Activated T-helper 9 cell treated with anti-CD3 and anti-CD28 coated beads, Interleukin-2, amount 50 U/mL, for 16 hours (primary cell): ENCODE measurements around the gene SLC5A10.
"Not testable (repeated sequence)": the region's sequence is repeated elsewhere in the genome, so short reads cannot be mapped to it uniquely, and the experiment has no call there.

Source experiments
- DNase-seq: peaks from one replicate; pipeline ENCODE4 v3.0.0-alpha.2; 2020; ENCODE audit warnings: low read depth

The SLC5A10 gene

DNA sequence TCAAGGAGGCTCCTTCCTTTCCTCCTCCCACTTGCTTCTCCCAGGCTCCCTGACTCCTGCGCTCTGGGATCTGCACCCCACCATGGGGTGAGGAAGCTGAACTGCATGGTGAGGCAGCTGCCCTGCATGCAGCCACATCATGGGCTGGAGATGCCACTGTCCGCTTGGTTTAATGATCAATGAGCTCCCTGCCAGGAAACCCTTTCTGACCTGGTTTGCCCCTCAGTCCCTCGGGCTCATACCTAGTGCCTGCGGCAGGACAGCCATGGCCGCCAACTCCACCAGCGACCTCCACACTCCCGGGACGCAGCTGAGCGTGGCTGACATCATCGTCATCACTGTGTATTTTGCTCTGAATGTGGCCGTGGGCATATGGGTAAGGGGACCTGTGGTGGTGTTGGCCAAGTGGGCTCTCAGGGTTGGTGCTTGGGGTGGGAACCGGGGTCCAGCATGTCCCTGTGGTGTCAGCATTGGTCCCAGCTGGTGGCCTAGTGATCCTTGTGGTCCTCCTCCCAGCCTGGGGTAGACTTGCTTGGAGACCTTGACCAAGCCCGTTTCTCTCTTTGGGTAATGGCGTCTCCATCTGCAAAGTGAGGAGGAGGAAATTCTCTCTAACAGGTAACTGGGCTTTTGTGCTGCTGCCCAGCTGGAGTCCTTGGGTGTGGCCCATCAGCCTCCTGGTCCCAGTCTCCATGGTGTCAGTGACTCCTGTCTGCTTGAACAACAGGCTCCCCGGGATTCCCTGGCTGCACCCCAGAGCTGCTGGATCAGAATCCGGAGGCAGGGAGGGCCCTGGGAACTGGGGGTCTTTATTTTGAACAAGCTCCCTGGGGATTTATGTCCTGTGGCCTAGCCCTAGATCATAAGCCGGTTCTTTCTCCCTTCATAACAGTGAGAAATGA, at the start of gene SLC5A10:
SLC5A10 (plus strand) TSS at position 225 of the 902 bp plus-strand sequence; CDS start at position 266, 41 bp downstream.
- DNase-seq, result no peak

DNA sequence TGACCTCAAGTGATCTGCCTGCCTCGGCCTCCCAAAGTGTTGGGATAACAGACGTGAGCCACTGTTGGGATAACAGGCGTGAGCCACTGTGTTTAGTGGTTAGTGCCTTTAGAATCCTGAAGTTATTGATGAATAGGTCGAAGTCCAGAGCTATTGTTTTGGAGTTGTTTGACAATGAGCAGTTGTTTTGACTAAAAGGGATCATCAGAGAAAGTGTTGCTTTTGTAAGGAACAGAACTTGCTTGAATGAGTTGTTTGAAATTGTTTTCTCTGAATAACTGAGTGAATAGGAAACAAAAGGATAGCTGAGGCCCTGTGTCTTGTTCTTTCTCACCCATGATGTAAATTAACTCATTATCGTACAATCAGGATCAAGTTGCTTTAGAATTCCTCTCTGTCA, 47.5 kb upstream of the SLC5A10 start:
- no peak for DNase-seq

DNA sequence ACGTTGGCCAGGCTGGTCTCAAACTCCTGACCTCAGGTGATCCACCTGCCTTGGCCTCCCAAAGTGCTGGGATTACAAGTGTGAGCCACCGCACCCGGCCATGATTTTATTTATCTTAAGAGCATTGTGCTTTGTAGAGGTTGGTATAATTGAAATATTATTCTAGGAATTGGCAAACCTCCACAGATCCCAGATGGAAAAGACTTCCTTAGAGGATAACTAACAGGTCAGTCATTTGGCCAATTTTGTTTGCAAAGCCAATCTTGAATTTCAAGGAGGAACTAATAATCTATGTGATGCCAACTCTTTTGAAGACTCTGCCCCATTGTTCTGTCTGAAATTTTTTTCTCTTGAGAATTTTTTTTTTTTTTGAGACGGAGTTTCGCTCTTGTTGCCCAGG, 46.7 kb upstream of the SLC5A10 start:
- no peak for DNase-seq

DNA sequence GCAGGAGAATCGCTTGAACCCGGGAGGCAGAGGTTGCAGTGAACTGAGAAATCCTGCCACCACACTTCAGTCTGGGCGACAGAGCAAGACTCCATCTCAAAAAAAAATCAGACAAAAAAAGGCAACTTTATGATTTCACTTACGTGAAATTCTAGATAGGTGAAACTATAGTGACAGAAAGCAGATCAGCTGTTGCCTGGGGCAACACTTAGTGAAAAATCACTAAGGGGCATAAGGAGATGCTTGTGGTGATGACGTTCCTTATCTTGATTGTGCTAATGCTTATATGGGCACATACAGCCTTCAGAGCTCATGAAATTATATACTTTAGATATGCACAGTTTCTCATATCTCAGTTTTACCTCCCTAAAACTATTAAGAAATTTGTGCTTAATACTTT, 41.6 kb upstream of the SLC5A10 start:
- no peak for DNase-seq

DNA sequence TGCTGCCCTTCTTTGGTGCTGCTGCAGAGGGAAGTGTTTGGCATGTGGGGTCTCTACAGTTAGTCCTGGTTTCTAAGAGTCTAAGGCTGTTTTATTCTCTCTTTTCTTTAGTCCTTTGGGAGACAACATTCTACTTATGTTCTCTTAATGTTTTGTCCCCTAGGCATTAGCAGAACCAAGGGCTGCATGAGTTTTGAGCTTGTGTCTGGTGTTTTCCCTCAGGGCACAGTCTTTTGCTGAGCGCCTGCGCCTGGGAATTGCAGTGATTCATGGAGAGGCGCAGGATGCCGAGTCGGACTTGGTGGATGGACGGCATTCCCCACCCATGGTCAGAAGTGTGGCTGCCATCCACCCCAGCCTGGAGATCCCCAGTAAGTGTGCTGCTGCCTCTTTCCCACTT, 41.1 kb upstream of the SLC5A10 start:
- no peak for DNase-seq

DNA sequence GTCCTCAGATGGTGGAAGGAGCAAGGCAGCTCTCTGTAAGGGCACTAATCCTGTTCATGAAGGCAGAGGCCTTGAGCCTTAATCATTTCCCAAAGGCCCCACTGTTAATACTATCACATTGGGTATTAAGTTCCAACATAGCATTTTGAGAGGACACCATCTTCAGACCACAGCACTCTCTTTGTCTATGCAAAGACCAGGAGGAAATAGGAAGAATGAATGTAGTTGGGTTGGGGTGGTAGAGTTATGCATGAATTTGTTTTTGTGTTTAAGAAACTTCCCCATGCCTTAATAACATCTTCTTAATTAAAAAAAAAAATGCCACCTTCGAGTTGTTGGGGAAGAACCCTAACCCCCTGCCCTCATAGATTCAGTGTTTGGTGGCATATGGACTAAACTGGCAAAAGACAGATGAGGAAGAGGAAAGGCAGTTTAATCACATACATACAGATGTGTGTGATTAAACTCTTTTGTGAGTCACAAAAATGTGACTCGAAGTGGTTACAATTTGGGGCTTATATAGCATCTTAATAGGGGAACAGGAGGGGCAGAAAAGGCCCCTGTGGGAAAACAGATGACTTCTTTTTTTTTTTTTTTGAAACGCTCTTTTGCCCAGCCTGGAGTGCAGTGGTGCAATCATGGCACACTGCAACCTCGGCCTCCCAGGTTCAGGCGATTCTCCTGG, 35.0 kb upstream of the SLC5A10 start:
- no peak for DNase-seq

DNA sequence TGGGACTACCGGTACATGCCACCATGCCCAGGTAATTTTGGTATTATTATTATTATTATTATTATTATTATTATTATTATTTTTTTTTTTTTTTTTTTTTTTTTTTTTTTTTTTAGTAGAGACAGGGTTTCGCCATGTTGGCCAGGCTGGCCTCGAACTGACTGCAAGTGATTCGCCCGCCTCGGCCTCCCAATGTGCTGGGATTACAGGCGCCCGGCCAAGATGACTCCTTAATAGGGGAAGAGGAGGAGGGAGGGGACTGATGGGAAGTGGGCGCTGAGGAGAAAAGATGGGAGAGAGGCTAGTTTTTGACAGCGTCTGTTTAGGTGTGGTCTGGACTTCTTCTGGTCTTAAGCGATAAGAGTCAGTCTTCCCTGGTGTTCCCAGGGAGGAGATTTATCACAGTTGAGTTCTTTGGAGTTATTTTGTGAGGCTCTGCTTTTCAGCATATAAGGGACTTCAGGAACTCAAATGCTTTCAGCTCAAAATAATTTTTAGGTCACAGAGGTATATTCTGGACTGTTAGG, 34.4 kb upstream of the SLC5A10 start:
- no peak for DNase-seq

DNA sequence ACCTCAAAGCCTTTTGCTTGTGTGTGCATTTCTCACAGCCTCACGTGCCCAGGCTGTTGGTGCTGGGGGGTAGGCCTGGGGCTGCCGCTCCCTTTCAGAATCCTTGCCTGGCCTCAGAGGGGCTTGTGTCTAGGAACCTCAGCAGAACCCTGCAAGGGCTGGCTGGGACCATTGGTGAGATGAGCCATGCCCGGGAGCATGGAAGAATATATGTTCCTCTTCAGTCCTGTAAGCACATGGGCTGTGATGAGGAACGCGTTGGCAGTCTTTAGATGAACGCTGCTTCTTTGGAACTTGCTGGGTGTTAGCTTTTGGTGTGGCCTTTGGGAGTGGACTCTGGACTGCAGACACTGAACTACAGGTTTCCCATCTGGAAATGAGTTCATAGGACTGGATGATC, 32.0 kb upstream of the SLC5A10 start:
- DNase-seq, result no peak

DNA sequence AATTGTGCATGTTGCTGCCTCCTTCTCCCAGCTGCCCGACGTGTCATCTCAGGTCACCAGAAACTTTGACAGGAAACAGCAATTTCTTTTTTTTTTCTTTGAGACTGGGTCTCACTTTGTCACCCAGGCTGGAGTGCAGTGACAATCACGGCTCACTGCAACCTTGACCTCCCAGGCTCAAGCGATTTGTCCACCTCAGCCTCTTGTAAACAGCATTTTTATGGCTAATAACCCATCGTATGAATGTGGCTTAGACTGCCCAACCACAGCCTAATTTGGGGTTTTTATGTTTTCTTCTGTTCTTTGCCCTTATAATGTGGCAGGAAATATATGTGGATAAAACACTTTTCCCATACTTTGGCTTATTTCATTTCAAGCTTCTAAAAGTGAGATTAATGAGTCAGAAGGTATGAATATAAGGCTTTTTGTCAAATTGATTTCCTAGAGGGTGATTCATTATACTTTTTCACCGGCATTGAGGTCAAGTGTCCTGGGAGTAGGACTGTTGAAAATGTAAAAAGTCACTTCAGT, 31.0 kb upstream of the SLC5A10 start:
- no peak for DNase-seq

DNA sequence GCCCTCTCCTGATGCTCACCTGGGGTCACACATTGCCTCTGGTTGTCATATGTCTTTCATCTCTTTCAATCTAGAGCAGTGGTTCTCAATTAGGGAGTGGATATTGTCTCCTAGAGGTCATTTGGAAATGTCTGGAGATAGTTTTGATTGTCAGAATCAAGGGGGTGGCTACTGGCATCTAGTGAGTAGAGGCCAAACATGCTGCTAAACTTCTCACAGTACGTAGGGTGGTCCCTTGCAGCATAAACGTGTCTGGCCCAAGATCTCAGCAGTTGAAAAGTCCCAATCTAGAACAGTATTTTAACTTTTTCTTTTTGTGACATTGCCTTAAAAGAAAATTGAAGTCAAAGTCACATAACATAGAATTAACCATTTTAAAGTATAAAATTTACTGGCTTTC, 30.5 kb upstream of the SLC5A10 start:
- no peak for DNase-seq

DNA sequence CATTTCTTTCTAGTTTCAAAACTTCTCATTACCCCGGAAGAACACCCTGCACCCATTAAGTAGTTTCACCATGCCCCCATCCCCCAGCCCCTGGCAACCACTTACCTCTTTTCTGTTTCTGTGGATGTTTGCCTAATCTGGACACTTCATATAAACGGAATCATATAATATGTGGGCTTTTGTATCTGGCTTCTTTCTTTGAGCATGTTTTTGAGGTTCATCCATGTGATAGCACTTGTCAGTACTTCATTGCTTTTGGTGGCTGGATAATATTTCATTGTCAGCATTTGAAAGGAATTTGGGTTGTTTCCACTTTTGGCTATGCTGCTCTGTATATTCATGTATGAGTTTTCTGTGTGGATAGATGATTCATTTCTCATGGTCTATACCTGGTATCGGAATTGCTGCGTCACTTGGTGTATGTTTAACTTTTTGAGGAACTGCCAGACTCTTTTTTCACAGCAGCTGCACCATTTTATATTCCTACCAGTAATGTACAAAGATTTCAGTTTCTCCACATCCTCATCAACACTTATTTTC, 30.0 kb upstream of the SLC5A10 start:
- no peak for DNase-seq

DNA sequence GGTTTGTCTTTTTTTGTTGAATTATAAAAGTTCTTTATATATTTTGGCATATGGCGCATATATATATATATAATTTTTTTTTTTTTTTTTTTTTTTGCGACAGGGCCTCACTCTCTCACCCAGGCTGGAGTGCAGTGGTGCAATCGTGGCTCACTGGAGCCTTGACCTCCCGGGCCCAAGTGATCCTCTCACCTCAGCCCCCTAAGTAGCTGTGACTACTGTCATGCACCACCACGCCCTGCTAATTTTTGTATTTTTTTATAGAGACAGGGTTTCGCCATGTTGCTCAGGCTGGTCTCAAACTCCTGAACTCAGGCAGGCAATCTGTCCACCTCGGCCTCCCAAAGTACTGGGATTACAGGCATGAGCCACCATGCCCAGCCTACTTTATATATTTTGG, 29.4 kb upstream of the SLC5A10 start:
- not testable (repeated sequence) for DNase-seq

DNA sequence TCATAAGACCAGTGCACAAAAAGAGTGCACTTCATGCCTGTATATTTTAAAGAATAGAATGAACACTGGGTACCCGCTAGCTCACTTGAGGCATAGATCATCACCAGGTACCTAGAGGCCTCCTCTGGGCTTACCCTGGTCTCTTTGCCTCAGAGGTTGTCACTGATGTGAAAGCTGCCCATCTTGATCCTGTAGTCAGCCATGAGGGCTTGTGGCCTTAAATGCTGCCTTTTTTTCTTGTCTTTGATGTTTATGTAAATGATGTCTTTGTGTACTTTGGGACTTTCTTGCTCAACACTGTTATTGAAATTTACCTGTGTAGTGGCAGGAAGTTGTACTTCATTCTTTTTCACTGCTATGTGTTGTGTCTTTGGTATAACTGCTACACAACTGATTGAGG, 26.8 kb upstream of the SLC5A10 start:
- DNase-seq, result no peak

DNA sequence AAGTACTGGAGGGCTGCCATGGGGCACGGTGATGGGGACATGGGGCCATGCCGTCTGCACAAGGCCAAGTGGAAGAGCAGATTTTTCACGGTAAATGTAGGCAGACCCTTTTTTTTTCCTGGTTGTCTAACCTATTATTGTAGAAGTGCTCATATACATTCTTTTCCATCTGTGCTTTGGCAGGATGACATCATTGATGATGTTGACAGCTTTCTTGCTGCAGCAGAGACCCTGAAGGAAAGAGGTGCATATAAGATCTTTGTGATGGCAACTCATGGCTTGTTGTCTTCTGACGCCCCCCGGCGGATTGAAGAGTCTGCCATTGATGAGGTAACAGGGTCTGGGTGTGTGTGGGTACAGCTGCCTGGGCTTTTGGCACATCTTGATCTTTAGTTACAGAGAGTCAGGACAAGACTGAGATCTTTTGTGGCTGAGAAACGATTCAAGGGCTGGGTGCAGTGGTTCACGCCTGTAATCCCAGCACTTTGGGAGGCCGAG, 23.3 kb upstream of the SLC5A10 start:
- DNase-seq, result no peak

DNA sequence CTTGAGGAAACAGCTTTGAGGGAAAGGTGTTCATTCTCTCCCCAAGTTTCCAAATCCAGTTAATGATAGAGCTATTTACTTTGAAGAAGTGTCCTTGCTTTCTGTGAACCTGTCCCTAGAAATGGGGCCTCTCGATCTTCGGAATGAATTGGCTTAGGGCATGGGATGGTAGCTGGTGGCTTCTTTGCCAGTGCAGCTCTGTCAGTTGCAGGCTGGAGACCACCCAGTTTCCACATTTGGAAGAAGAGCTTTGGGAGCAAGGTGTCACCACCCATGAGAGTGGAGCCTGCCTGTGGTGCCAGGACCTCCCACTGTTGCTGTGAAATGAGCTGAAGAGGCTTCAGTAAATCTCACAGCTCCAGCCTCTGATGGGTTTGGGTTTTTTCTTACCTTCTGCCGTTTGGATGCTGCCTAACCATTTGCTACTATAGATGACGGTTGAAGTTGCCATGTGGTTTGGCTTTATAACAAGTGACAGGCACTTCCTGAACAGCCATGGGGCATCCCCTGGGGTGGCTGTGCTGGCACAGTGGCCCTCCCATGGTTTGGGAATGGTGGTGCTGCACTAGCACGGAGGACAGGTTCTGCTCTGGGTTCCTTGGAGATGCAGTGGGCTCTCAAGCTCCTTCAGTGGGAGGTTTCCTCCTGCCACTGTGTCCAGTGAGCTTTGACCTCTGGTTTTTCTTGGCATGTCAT, 19.5 kb upstream of the SLC5A10 start:
- DNase-seq, result no peak

DNA sequence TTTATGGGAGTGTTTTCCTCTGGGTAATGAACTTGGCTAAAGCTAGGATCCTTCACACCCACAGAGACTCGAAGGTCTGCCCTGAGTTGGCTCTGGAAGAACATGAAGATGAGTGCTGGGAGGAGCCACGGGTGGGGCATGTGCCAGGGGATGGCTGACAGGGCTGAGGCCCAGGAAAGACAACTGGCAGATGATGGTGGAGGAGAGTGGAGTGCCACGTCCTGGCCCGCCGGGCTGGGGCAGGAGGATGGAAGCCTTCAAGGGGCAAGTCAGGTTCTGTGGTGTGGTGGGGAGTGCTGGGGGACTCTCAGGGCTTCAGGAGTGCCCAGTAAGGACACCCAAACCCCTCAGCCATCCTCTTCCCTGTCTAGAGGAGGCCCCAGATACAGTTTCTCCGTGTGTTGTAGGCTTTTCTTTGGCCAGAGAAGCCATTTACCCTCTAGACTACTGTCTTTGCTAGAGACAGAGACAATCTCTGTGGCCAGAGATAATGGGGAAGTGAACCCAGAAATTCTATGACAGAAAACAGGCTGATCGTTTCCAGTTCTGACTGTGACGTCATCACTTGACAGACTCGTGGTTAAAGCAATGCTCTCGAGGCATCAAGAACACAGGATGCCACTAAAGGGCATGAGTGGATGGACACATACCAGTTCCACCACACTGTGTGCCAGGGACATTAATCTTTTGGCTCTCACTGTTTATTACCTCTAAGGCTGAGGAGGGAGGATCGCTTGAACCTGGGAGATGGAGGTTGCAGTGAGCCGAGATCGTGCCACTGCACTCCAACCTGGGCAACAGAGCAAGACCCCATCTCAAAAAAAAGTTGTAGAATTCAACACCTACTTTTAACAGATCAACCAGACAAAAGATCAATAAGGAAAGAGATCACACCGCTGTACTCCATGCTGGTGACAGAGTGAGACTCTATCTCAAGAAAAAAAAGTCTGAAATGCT, 18.6 kb upstream of the SLC5A10 start:
- DNase-seq, result no peak

DNA sequence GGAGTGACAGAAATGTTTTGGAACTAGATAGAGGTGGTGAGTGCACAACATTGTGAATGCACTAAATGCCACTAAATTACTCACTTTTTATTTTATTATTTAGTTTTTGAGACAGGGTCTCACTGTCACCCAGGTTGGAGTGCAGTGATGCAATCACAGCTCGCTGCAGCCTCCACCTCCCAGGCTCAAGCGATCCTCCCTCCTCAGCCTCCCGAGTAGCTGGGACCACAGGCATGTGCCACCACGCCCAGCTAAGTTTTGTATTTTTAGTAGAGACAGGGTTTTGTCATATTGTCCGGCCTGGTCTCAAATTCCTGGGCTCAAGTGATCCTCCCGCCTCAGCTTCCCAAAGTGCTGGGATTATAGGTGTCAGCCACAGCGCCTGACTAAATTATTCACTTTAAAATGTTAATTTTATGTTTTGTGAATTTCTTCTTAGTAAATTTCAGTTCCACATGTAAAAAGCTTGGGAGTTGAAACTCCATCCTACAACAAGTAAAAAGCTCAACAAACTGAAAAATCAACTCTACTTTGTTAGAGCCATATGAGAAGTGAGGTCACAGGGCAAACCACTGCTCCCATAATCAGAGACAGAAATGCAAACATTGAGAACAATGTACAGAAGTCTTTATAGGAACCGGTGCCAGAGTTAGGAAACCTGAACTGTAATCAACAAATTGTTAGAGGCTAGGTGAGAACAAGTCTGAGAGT, 13.8 kb upstream of the SLC5A10 start:
- DNase-seq, result no peak

DNA sequence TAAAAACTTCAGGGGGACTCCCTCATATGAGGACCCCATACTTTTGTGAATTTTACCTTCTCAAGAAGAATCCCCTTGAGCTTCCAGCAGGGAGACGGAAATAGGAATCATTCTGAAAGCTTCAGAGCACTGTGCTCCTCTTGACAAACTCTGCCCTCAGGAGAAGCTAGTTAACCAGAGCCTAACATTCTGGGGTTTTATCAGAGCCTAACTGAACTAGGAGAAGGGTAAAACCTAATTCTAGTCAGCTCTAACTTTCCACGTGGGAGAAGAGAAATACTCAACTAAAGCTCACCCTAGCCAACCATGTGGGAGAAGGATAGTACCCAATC, 13.3 kb upstream of the SLC5A10 start:
- no peak for DNase-seq

DNA sequence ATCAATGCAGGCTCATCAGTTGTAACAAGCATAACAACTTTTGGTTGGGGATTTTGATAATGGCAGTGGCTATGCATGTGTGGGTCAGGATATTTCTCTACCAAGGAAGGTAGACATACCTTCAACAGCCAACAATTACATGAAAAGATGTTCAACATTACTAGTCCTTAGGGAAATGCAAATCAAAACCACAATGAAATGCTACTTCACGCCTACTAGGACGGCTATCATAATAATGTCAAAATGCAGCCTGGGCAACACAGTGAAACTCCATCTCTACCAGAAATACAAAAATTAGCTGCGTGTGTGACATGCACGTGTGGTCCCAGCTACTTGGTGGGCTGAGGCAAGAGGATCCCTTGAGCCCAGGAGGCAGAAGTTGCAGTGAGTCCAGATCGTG, 7.3 kb upstream of the SLC5A10 start:
- no peak for DNase-seq

DNA sequence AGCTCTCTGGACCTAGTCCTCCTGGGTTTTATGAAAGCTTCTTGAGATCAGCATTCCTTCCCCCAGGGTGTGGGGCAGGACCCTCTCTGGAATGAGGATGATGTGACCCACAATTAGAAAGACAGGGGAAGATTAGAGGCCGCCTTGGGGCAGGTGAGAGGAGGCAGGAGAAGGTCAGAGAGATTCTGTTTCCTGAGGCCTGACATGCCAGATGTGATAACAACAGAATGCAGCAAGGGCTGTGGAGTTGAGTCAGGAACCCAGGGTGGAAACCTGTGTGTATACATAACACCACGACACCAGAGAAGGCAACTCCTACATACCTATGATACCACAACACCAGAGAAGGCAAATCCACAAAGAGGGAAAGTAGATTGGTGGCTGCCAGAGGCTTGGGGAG, 5.4 kb upstream of the SLC5A10 start:
- no peak for DNase-seq
